ENCODE data around the gene TBC1D4.

The TBC1D4 gene

DNA sequence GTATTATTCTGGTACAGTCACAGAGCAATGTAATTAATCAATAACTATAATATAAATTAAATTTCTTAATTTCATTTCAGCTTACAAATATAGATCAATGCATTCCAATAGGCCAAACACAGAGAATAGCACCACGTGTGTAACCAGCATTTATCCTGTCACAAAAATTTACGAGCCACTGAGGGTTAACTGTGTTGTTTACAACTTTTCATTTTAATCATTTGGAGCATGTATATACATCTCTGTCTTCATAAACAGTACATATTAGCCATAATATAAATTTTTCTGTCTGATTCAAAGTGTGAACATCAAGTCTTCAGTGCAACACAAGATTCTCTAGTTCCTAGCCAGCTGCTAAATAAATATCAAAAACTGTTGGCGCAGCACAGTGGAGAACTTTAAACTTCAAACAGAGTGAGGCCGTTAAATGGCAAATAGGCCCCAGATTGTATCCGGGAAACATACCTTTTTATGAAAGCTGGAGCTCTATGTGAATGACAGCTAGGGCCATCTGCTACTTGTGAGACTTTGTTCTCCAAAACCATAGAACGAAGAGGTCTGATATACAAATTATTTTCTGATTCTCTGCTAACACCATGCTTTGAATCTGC, 105.1 kb downstream of the TBC1D4 start:
- no peaks in the 10 kb centered on the region for H3K36me3 Mint-ChIP-seq
- H3K27me3 Mint-ChIP-seq: no peaks in the 10 kb centered on the region
- H3K4me1 Mint-ChIP-seq (ENCODE audit: low read depth): no peaks in the 10 kb centered on the region
- no peaks in the 10 kb centered on the region for H3K9me3 Mint-ChIP-seq (ENCODE audit: low read depth)
- no peak overlapping the region for H3K4me3 Mint-ChIP-seq
- H3K27ac Mint-ChIP-seq: no peak overlapping the region

DNA sequence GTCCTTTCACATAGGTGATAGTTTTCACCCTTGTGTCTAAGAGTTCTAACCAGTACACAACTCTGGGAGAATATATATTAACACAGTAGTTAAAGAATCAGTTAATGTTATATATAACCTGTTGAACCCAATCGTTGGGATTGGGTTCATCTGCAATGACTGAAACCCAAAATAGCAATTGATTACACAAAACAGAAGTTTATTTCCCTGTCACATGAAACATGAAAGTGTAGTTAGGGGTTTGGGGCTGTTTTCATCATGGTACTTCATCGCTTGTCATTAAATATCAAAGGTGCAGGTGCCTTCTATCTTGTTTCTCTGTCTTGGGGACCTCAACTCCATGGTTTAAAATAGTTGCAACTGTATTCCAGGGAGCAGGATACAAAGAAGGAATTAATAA, 106.6 kb downstream of the TBC1D4 start:
- no peaks in the 10 kb centered on the region for H3K9me3 Mint-ChIP-seq (ENCODE audit: low read depth)
- no peak overlapping the region for H3K27ac Mint-ChIP-seq
- H3K4me3 Mint-ChIP-seq: no peak overlapping the region
- no peaks in the 10 kb centered on the region for H3K36me3 Mint-ChIP-seq
- H3K4me1 Mint-ChIP-seq (ENCODE audit: low read depth): no peaks in the 10 kb centered on the region
- no peaks in the 10 kb centered on the region for H3K27me3 Mint-ChIP-seq

DNA sequence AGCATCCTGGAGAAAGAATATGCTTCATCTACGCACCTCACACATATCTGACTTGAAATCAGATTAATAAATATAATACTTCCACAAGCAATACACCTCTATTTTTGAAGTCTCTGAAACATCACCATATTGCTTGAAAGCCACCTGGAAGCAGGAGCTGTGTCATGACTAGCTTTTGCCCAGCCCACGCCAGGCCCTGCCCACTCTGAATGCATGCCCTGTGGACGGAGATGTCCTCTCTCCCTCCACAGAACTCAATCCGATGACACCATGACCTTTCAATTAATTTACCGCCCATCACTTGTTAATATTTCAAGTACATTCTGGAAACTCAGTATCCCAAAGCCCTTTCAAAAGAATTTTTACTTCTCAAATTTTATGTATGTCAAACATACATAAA, 108.0 kb downstream of the TBC1D4 start:
- Mint-ChIP-seq H3K27me3 (no peaks in the 10 kb centered on the region), H3K4me1 (ENCODE audit: low read depth) (no peaks in the 10 kb centered on the region), H3K36me3 (no peaks in the 10 kb centered on the region), H3K4me3 (no peak overlapping the region), H3K27ac (no peak overlapping the region), H3K9me3 (ENCODE audit: low read depth) (no peaks in the 10 kb centered on the region)

DNA sequence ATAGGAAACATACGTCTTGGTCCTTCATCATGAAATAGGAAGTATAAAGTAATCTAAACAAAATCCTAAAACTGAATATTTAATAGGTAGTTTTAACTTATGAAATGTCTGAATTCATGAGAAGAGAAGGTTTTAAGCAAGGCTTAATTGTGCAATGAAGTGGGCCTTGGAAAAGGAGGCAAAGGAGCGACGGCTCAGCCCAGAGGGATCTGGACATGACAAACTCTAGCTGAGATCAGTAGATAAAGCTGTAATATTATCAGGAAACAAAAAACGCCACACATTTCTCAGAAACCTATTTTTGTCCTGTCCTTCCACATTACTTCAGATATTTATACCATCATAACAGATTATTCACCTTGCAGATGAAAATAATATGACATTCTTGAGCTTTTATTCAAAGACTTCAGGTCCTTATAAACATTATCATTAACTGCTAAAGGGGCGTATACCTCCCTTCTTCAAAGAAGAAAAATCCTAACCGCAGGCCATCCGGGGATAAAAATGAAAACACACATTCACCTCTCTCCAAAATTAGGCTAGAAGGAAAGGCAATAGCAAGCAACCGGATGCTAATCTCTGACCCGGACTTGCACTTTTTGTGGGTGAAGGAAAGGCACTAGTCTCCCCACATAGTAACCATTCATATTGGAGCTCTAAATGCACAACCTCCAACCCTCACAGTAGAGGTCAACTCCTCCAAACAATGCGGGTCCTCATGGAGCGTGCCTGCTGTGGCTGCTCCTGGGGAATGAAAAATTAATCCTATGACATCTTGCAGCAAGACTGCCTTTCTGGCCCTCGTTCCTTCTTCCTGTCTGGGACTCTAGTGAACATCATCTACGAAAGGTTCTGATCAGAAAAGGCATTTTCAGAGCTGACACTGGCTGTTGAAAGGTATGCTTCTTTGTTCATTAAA, 108.8 kb downstream of the TBC1D4 start:
- no peak overlapping the region for H3K27ac Mint-ChIP-seq
- no peaks in the 10 kb centered on the region for H3K36me3 Mint-ChIP-seq
- H3K4me3 Mint-ChIP-seq: no peak overlapping the region
- no peaks in the 10 kb centered on the region for H3K9me3 Mint-ChIP-seq (ENCODE audit: low read depth)
- H3K27me3 Mint-ChIP-seq: no peaks in the 10 kb centered on the region
- H3K4me1 Mint-ChIP-seq (ENCODE audit: low read depth): peaks cover 2% of the 10 kb centered on the region

DNA sequence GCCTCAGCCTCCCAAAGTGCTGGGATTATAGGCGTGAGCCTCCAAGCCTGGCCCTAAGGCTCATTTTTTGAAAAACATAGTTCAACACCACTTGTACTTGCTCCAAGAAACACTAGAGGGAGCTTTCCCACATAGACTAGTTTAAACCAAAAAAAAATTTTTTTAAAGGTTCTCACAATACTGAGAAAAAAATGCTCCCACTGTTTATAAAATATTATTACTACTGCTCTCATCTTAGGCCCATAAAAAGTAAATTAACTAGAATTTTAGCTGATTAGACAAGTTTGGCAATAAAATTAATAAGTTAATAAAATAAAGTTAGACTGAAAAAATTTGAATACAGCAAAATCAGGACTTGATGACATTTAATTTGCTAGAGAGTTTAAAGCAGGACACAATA, 109.5 kb downstream of the TBC1D4 start:
- Mint-ChIP-seq H3K36me3 (no peaks in the 10 kb centered on the region), H3K27me3 (no peaks in the 10 kb centered on the region), H3K4me3 (no peak overlapping the region), H3K4me1 (ENCODE audit: low read depth) (peaks cover 3% of the 10 kb centered on the region), H3K9me3 (ENCODE audit: low read depth) (no peaks in the 10 kb centered on the region), H3K27ac (no peak overlapping the region)

DNA sequence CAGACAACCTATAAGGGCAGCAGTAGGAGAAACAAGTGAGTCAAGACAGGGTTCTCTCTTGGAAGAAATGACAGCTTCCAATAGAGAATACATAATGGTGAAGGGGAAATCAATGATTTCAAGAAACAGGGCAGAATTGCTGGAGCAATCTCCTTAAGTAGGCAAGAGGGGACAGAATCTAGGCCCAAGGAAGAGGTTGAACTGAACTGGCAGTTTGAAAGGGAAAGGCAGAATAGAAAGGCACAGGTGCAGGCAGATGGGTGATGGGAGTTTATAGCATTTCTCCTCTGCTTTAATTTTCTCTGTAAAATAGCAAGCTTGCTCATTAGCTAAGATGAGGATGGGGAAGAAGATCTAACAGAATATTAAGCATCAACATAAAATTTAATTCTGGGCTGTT, 110.8 kb downstream of the TBC1D4 start:
- no peak overlapping the region for H3K27ac Mint-ChIP-seq
- H3K4me1 Mint-ChIP-seq (ENCODE audit: low read depth): peaks cover 11% of the 10 kb centered on the region
- H3K27me3 Mint-ChIP-seq: no peaks in the 10 kb centered on the region
- no peaks in the 10 kb centered on the region for H3K9me3 Mint-ChIP-seq (ENCODE audit: low read depth)
- no peak overlapping the region for H3K4me3 Mint-ChIP-seq
- H3K36me3 Mint-ChIP-seq: no peaks in the 10 kb centered on the region

DNA sequence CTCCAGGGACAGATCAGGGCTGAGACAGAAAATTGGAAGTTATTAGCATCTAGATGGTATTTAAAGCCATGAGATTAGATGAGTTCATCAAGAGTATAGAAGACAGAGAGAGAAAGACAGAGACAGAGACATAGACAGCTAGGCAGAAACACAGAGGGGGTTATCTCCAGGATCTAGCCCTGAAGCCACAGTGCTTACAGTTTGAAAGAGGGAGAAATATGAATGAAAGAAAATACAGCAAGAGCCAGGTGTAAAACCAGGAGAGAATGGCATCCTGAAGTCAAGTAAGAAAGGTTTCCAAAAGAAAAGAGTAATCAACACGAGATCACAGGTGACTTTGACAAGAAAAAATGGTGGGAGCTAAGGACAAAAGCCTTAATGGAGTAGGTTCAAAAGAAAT, 111.2 kb downstream of the TBC1D4 start:
- H3K9me3 Mint-ChIP-seq (ENCODE audit: low read depth): no peaks in the 10 kb centered on the region
- no peak overlapping the region for H3K4me3 Mint-ChIP-seq
- no peaks in the 10 kb centered on the region for H3K27me3 Mint-ChIP-seq
- H3K4me1 Mint-ChIP-seq (ENCODE audit: low read depth): peaks cover 15% of the 10 kb centered on the region
- no peaks in the 10 kb centered on the region for H3K36me3 Mint-ChIP-seq
- H3K27ac Mint-ChIP-seq: no peak overlapping the region

GRCh38 chr13:75369981-75370380, 112.0 kb downstream of the TBC1D4 start:
- Mint-ChIP-seq H3K4me1 (ENCODE audit: low read depth) (peaks cover 22% of the 10 kb centered on the region), H3K36me3 (no peaks in the 10 kb centered on the region), H3K9me3 (ENCODE audit: low read depth) (no peaks in the 10 kb centered on the region), H3K27me3 (no peaks in the 10 kb centered on the region), H3K4me3 (no peak overlapping the region), H3K27ac (no peak overlapping the region)

GRCh38 chr13:75368167-75368566, 113.8 kb downstream of the TBC1D4 start:
- Mint-ChIP-seq H3K4me1 (ENCODE audit: low read depth) (peaks cover 35% of the 10 kb centered on the region), H3K4me3 (no peak overlapping the region), H3K9me3 (ENCODE audit: low read depth) (no peaks in the 10 kb centered on the region), H3K27ac (peak overlapping the region; percentile 30), H3K36me3 (no peaks in the 10 kb centered on the region), H3K27me3 (no peaks in the 10 kb centered on the region)

DNA sequence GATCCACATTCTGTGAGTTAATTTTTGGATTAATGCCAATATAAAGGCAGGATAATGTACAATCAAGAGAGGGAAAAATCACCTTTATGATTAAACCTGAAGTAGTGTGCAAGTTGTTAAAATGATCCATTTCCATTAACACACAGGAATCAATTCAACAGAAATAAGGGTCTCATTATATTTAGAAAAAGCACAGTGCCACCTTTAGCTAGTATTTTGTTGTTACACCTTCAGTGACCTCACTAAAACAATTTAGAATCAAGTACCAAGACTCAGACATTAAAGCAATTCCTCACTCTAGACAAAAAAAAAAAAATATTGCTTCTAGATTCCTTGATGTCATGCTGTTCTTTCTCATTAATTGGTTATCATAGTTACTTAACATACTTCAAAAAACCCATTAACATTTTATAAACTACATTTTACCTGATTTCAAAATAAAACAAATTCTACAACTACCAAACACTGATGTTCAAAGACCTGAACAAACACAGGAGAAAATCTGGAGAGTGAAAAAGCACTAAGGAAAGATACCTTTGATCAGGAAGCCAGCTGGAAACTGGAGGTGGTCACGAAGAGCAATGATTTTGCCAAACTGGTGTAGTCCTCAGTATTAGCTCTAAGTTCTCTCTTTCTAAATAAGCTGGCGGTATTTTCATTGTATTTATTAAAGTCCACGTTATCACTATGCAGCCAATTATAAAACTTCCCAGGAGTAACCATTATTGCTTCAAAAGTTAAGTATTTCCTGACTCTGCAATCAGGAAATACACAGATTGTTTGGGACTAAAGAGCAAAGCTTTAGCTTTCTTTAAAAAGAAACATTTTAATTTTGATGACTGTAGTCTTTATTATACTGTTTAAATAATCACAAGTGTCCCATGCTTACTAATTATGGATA, 115.3 kb downstream of the TBC1D4 start:
- H3K27ac Mint-ChIP-seq: peak overlapping the region; percentile 86
- H3K36me3 Mint-ChIP-seq: no peaks in the 10 kb centered on the region
- H3K4me3 Mint-ChIP-seq: peak overlapping the region; percentile 78
- H3K9me3 Mint-ChIP-seq (ENCODE audit: low read depth): no peaks in the 10 kb centered on the region
- no peaks in the 10 kb centered on the region for H3K27me3 Mint-ChIP-seq
- H3K4me1 Mint-ChIP-seq (ENCODE audit: low read depth): peaks cover 39% of the 10 kb centered on the region

DNA sequence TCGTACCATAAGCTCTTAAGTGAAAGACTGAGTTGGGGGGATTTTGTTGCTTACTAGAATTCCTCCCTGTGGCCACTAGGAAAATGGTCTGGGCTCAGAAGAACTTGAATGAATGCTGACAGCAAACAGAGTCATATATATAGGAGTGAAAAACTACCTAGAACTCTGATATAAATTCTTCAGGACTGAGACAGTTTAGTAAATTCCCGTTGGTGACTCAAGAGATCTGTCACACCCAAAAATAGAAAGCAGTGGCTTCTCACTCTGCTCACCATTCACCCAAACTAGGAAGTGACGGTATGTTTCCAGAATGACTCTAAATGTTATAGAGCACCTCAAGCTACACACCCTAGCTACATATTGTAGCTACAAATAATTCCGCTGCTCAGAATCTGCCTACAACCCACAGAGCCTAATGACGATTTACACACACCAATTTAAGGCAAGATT, 116.2 kb downstream of the TBC1D4 start:
- Mint-ChIP-seq H3K4me1 (ENCODE audit: low read depth) (peaks cover 39% of the 10 kb centered on the region), H3K36me3 (no peaks in the 10 kb centered on the region), H3K27ac (peak overlapping the region; percentile 86), H3K27me3 (no peaks in the 10 kb centered on the region), H3K4me3 (peak overlapping the region; percentile 78), H3K9me3 (ENCODE audit: low read depth) (no peaks in the 10 kb centered on the region)

DNA sequence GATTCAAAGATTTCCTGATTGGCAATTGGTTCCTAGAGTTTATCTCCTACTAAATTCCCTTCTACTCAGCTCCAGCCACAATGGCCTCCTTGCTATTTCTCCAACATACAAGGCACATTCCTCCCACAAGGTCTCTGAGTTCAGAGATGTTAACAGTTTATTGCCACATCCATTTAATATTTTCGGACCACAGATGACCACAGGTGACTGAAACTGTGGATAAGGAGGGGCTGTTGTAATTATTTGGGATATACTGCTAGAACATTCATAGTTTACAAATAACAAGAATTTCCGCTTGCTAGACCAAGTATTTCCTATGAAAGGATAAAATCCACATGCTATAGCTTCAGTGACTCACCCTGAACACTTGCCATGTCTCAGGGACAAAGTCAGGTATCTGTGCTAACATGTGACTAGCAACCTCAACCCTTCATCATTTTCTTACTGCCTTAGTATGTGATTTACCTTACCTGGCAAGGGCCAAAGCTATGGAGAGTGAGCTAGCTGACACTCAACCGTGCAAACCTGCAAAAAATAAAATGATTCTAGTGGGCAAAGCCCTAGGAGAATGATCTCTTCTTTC, 117.7 kb downstream of the TBC1D4 start:
- peak overlapping the region; percentile 50 for H3K27ac Mint-ChIP-seq
- H3K4me1 Mint-ChIP-seq (ENCODE audit: low read depth): peaks cover 41% of the 10 kb centered on the region
- H3K9me3 Mint-ChIP-seq (ENCODE audit: low read depth): no peaks in the 10 kb centered on the region
- no peaks in the 10 kb centered on the region for H3K36me3 Mint-ChIP-seq
- H3K4me3 Mint-ChIP-seq: no peak overlapping the region
- no peaks in the 10 kb centered on the region for H3K27me3 Mint-ChIP-seq

GRCh38 chr13:75363371-75363770, 118.6 kb downstream of the TBC1D4 start:
- Mint-ChIP-seq H3K4me1 (ENCODE audit: low read depth) (peaks cover 39% of the 10 kb centered on the region), H3K4me3 (no peak overlapping the region), H3K27me3 (no peaks in the 10 kb centered on the region), H3K36me3 (no peaks in the 10 kb centered on the region), H3K27ac (peak overlapping the region; percentile 56), H3K9me3 (ENCODE audit: low read depth) (no peaks in the 10 kb centered on the region)

GRCh38 chr13:75362026-75362425, 119.9 kb downstream of the TBC1D4 start:
- H3K27ac Mint-ChIP-seq: no peak overlapping the region
- no peaks in the 10 kb centered on the region for H3K36me3 Mint-ChIP-seq
- no peak overlapping the region for H3K4me3 Mint-ChIP-seq
- no peaks in the 10 kb centered on the region for H3K27me3 Mint-ChIP-seq
- H3K4me1 Mint-ChIP-seq (ENCODE audit: low read depth): peaks cover 42% of the 10 kb centered on the region
- no peaks in the 10 kb centered on the region for H3K9me3 Mint-ChIP-seq (ENCODE audit: low read depth)
